ENCODE measurements around the gene CDH4.

DNA sequence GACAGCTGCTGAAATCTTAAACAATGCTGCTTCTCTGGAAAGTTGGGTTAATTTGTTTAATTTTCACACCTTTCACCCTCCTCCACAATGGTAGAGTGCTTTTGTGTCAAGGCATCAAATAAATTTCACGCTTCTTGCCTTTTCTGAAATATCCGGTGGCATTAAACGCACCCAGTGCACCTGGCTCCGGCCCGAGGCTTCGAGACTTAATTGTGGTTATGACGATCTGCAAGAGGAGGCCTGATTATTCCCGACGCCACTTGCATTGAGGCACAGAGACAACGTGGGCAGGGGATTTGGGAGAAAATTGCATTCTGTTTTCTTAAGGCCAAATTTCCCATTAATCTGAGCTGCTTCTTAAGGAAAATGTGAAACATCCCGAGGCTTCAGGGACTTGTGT, 152.2 kb downstream of the CDH4 start:
- TF ChIP-seq, protein P1, sequence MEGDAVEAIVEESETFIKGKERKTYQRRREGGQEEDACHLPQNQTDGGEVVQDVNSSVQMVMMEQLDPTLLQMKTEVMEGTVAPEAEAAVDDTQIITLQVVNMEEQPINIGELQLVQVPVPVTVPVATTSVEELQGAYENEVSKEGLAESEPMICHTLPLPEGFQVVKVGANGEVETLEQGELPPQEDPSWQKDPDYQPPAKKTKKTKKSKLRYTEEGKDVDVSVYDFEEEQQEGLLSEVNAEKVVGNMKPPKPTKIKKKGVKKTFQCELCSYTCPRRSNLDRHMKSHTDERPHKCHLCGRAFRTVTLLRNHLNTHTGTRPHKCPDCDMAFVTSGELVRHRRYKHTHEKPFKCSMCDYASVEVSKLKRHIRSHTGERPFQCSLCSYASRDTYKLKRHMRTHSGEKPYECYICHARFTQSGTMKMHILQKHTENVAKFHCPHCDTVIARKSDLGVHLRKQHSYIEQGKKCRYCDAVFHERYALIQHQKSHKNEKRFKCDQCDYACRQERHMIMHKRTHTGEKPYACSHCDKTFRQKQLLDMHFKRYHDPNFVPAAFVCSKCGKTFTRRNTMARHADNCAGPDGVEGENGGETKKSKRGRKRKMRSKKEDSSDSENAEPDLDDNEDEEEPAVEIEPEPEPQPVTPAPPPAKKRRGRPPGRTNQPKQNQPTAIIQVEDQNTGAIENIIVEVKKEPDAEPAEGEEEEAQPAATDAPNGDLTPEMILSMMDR (IDR thresholded peaks at IDR 0.05): no peak
- TF ChIP-seq POLR2A (IDR thresholded peaks at IDR 0.05) (no peak), POLR2AphosphoS5 (IDR thresholded peaks at IDR 0.05) (no peak)
